GM21528 (cell line): ENCODE results near the gene SEC22B.
"Not testable (repeated sequence)": the region's sequence is repeated elsewhere in the genome, so short reads cannot be mapped to it uniquely, and the experiment has no call there.

Experiments used
- ATAC-seq: cut with Tn5 transposase; IDR thresholded peaks from one replicate; pipeline ENCODE4 v1.9.1; 2021; ENCODE audit warnings: mild to moderate bottlenecking, moderate library complexity; ENCODE audit not compliant: unreplicated experiment, low FRiP score

The SEC22B gene

DNA sequence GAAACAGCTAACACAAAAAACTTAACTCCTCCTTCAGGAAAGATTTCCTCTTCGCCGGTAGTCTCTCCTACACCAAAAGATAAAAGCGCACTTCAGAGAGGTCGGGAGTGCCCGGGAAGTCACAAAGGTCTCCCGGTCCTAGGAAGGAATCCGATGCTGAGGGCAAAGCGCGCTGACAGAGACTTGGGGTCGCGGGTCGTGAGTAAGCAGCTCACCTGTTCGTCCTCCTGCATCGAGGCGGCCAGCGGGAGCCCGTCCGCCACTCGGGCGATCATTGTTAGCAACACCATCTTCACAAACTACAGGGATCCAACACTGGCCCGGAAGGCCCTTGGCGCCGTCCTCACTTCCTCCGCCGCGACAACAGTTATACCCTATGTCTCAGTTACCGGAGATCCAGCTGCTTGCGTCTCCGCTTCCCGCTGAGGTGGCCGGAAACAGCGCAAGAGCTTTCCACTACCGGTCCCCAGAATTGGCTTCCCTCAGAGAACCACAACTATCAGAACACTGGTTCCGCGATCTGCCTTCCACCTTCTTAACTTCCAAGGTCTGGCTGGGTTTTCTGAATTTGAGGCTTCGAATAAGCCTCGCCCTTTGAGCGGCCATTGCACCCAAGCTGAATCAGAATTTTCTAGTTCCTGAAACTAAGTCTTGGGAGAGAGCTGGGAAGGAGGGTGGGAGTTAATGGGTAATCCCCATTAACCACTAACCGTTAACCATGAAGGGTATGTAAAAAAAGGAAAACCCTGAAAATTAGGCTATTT, at the start of gene SEC22B:
TSS of gene SEC22B (minus strand) at position 429 of the 764 bp plus-strand sequence. CDS start at position 290, 139 bp downstream.
- peak; percentile 94 for ATAC-seq

DNA sequence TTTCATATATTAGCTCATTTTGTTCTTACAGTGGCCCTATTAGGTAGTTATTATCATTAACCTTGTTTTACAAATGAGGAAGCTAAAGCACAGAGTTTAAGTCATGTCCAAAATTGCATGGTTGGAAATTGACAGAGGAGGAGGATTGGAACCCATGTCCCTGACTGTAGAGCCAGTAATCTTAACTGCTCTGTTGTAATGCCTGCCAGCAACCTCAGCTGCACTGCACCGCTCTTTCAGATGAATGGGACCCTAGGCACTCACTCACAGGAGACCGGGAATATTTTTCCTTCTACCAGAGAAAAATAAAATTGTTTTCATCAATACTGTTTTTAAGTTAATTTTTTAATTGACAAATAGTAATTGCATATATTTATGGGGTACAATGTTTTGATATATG, 41.6 kb upstream of the SEC22B start:
- ATAC-seq: not testable (repeated sequence)

DNA sequence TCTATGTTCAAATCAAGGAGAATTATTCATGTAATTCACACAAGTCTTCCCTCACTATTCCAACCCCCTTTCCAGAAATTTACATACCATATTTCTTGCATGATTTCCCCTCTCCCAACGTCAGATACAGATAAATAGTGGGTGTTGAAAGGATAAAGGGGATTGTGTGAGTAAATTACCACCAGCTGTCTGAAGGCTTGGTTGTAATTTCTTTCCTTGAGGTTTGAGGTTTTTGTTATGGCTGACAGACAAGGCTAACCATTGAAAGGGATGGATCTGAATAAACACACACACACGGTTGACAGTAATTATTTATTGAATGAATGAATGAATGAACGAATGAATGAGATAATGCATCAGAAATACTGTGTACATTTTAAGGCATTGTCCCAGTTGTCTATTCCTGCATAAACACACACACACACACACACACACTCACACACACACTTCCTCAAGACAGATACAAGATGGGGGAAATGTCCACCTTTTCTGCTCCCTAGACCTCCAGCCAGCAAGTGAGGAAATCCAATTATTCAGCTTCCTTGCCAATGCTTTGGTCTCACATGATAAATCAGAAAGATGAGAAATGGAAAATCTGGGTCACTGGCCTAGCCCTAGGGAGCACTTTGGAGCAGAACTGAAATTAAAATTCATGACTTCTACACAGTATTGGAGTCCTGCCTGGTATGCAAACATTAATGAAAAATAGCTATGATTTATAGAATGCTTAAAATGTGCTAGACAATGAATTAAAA, 41.0 kb upstream of the SEC22B start:
- ATAC-seq: not testable (repeated sequence)

DNA sequence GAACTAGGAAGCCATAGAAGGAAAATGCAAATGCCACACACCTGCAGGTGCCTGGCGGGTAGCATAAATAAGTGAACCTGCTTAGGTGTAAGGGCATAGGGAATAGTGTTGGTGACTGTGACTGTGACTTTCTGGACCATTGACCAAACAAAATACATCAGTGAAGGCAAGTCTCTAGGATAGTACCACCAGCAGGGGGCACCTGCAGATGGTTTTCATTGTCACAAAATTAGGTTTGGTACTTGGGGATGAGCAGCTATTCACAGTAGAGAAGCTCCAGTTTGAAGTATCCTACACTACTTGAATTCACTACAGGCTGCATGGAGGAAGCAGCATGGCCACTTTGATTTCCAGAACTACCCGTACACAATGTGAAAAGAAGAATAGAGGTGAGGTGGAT, 37.3 kb upstream of the SEC22B start:
- not testable (repeated sequence) for ATAC-seq

DNA sequence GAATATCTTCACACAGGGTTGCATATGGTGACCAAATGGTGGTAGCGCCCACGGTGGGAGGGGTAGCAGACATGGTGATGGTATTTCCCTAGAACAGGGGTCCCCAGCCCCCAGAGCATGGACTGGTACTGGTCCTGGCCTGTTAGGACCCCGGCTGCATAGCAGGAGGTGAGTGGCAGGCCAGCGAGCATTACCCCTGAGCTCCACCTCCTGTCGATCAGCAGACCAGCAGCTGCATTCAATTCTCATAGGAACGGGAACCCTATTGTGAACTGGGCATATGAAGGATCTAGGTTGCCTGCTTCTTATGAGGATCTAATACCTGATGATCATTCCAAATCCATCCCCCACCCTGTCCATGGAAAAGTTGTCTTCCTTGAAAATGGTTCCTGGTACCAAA, 34.4 kb upstream of the SEC22B start:
- ATAC-seq: not testable (repeated sequence)

DNA sequence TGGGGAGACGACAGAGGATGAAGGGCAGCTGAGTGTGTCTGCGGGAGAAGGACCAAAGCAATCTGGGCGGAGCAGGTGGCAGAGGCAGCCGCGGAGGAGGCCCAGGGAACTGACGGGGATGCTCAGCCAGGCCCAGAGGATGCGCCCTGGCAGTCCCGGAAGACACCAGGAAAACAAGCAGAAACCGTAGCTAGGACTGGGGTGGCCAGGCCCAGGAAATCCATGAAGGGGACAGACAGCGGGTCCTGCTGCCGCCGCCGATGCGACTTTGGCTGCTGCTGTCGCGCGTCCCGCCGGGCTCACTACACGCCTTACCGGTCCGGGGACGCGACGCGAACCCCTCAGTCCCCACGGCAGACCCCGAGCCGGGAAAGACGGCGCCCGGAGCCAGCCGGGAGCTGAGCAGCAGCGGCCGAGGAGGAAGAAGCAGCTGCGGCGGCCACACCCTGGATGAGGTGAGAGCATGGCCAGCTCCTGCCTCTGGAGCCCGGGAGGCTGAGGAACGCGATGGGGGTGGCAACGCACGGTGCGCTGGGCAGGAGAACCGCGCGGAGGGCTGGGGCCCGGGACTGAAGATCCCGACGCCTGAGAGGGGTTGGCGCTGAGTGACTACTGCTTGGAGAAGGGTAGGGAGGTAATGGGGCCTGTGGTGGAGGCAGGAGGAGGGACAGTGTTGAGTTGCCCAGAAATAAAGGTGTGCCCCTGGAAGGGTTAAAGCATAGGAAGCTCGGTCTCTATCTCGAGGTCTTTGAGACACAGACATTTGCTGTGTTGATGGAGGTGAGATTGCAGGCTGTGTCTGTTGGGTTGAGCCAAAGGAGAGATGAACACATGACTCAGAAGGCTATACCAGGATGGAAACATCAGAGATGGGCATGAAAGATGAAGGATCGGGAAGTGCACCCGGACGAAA, 20.8 kb upstream of the SEC22B start:
- not testable (repeated sequence) for ATAC-seq

DNA sequence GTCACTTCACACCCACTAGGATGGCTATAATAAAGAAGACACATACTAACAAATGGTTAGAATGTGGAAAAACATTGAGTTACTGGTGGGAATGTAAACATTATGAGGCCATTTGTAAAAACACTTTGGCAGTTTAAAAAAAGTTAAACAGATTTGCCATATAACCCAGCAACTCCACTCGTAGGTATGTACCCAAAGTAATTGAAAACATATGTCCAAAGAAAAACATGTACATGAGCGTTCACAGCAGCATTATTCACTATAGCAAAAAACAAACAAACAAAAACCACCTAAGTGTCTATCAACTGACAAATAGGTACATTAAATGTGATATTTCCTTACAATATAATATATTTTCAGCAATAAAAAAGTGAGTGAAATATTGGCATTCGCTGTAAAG, 12.3 kb upstream of the SEC22B start:
- not testable (repeated sequence) for ATAC-seq

DNA sequence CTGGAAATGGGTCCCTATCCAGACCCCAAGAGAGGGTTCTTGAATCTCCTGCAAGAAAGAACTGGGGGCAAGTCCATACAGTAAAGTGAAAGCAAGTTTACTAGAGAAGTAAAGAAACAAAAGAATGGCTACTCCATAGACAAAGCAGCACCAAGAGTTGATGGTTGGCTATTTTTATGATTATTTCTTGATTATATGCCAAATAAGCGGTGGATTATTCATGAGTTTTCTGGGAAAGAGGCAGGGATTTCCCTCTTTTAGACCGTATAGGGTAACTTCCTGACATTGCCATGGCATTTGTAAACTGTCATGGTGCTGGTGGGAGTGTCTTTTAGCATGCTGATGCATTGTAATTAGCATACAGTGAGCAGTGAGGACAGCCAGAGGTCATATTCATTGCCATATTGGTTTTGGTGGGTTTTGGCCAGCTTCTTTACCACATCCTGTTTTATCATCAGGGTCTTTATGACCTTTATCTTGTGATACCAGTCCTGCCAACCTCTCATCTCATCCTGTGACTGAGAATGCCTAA, 5.9 kb upstream of the SEC22B start:
- ATAC-seq: not testable (repeated sequence)

DNA sequence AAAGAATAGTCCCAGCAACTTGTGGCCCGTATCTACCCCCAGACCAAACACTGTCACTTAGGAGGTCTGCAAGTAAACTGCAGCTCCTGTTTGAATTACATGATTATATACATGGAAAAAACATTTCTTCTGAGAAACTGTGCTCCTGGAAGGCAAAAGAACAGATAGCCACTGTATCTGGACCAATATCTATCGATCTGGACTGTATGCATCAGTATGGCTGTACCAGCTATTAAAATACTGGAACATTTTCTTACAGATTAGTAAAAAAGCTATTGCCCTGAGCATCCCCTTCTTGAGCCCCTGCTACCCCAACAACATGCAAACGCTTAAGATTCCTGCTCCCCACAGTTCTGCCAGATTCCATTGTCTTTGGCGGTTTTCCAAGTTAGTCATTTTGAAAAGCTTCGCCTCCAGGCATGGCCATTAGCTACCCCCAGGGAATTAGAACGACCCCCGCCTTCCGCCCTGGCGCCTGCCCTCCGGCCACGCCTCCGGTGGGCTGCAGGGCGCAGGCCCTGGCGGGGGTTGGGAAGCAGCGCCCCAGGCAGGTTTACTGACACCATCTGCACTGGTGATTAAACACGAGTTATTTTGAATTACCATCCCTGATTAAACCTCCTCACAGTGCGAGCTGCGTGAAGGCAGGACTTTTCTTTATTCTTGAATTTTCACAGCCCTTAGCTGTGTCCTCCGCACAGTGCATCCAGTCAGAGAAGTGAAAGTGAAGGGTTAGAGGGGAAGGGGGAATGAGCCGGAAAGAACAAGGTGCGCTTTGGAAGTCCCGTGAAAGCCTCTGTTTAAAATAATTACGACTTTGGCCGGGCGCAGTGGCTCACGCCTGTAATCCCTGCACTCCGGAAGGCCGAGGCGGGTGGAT, 3.7 kb upstream of the SEC22B start:
- ATAC-seq: not testable (repeated sequence)

DNA sequence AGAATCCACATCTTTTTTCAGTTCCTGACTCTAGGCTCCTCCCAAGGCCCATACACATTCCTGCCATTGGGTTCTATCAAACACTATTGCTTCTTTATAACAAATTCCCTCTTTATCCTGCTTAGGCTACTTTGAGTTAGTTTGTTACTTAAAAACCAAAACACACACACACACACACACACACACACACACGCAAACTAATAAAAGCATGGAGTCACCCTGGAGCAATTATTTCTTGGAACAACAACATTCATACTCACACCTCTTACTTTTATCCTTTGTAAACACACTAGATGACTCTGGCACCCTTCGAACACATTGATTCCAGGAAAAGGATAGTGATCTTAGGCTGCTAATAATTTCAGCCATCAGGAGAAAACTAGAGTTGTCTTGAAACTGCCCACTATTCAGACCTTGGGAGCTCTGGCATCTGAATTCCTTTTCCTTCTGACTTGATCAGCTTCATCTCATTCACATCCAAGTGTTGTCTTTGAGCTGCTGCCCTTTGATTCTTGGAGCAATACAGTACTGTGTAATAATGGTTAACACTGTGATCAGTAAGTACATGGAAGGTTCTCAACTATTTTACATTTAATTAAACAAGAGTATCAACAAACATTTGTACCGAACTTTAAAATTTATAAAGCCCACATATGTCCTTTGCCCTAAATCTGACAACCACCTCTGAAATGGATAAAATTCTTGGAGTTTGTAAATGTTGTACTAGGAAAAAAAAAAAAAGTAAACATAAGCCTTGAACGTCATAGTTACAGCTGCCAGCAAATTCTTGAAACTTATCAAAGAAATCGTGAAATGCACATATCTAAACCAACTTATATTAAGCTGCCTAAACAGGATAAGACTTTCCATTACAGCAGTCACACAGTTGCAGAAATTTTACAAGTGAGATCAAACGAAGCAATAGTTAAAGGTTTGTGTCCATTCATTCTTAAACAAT, 2.8 kb upstream of the SEC22B start:
- no peak for ATAC-seq

DNA sequence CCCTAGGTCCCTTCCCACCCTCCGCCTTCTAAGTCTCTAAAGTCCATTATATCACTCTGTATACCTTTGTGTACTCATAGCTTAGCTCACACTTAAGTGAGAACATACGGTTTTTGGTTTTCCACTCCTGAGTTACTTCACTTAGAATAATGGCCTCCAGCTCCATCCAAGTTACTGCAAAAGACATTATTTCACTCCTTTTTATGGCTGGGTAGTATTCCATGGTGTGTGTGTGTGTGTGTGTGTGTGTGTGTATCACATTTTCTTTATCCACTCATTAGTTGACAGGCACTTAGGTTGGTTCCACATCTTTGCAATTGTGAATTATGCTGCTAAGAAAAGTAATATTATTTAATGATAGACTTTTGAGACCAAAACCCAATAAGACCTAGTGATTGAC, 1.7 kb upstream of the SEC22B start:
- ATAC-seq: not testable (repeated sequence)

DNA sequence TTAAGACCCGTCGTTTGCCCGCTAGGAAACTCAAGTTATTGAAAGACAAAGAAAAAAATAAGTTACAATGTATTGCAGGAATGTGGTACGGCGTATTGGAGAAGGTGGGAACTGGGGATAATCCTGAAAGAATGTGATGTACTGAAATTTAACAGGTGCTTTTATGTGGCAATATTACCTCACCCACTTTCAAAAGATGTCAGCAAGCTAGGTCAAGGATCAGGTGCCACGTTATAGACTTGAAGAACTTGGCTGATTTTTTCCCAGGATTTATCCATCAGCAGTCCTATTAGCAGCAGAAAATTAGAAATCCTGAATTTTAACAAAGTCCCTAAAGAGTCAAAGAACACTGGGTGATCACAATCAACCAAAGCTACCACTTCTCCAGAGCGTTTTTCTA, 632 bp downstream of the SEC22B start:
- peak; percentile 5 for ATAC-seq

DNA sequence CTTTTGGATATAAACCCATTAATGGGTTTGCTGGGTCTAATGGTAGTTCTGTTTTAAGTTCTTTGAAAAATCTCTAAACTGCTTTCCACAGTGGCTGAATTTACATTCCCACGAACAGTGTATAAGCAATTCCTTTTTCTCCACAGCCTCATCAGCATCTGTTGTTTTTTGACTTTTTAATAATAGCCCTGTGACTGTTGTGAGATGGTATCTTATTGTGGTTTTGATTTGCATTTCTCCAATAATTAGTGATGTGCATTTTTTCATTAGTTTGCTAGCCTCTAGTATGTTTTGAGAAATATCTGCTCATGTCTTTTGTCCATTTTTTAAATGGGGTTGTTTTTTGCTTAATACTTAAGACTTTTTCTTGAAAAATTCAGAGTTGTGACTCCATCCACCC, 11.6 kb downstream of the SEC22B start:
- not testable (repeated sequence) for ATAC-seq

DNA sequence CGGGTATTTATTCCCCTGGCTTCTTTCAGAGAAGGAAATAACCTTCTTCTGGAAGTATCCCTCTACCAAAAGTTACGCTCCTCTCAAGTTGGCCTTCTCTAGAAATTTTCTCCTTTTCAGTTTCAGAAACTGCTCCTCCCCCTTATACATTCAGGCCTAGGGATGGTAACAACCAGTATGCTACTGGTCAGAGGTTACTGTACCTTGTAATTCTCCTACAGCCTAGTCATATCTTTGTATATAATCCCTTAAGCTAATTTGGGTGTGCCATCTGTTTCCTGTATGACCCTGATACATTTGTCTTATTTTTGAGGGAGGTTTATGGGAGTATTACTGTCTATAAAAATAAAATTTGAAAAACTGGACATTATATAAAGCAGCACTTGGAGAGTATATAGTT, 14.3 kb downstream of the SEC22B start:
- ATAC-seq: not testable (repeated sequence)

DNA sequence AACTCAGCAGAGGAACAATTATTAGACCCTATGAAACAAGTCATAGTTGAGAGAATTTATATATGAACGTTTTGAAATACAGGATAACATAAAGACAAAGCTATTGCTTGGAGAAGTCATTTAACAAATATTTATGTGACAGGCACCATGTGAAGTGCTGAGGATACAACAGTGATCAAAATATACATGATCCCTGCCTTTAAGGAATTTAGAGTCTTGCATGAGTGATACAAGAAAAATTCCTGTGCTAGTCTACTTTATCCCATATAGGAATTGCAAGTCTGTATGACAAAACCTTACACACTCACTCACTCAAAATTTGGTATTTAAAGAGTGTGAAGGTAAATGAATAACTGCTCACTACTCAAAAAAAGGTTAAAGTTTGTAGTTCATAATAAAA, 17.8 kb downstream of the SEC22B start:
- not testable (repeated sequence) for ATAC-seq

DNA sequence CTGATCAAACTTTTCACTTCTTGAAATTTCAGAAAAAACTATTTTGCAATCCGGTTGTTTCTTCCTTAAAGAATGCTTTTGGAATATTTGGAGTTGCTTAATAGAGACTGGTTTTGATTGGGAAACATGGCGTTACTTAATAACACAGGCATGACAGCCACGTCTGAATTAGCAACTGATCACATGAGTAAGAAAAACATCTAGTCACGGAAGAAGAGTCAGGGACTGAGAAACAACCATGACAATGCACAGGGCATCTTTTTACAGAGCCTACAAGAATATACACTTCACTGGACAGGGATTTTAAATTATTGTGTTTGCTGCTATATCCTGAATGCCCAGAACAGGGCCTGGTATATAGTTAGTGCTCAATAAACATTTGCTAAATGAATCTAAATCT, 18.2 kb downstream of the SEC22B start:
- ATAC-seq: not testable (repeated sequence)

DNA sequence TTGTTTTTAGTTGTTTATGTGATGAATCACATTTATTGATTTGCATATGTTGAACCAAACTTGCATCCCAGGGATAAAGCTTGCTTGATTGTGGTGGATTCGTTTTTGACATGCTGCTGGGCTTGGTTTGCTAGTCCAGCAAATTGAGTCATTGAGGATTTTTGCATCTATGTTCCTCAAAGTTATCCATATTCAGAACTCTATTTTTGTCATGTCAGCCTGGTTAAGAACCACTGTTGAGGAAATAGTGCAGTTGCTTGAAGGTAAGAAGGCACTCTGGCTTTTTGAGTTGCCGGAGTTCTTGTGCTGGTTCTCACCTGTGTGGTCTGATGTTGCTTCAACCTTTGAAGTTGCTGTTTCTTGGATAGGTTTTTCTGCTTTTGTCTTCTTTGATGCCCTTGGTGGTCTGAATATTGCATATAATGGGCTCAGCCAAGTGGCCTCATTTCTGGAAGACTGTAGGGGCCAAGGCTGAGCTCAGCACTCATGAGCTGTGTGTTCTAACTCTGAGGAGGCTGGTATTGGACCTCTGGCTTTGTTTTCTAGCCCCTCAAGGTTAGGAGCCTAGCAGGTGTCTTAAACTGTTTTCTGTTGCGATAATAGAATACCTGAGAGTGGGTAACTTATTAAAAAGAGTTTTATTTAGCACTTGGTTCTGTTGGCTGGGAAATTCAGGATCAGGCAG, 26.0 kb downstream of the SEC22B start:
- not testable (repeated sequence) for ATAC-seq
